ENCODE data around the gene FCGR3B.
"Not testable (repeated sequence)": the region's sequence is repeated elsewhere in the genome, so short reads cannot be mapped to it uniquely, and the experiment has no call there.

Gene FCGR3B

DNA sequence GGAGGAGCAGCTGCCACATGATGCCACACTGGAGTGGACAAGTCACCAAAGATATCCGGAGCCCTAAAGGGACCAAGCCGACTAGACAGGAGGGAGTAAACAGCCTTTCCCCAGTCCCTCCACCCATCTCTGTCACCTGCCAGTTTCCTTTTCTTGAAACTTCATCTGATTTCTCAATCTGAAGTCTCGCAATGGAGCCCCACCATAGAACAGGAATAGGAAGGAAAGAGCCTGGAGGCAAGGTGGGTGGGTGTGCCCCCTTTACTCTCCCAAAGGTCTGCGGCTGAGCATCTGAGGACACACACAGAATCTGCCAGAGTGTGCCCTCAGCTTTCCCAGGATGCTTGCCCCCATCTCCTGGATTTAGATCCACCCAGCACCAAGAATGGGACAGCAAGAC is at the start of gene FCGR3B:
TSS of gene FCGR3B (minus strand) at position 101 of the 400 bp plus-strand sequence. CDS start at position 19, 82 bp downstream.
- H3K27ac ChIP-seq = no peak within 1 kb of the TSS
- TF ChIP-seq, protein P1, sequence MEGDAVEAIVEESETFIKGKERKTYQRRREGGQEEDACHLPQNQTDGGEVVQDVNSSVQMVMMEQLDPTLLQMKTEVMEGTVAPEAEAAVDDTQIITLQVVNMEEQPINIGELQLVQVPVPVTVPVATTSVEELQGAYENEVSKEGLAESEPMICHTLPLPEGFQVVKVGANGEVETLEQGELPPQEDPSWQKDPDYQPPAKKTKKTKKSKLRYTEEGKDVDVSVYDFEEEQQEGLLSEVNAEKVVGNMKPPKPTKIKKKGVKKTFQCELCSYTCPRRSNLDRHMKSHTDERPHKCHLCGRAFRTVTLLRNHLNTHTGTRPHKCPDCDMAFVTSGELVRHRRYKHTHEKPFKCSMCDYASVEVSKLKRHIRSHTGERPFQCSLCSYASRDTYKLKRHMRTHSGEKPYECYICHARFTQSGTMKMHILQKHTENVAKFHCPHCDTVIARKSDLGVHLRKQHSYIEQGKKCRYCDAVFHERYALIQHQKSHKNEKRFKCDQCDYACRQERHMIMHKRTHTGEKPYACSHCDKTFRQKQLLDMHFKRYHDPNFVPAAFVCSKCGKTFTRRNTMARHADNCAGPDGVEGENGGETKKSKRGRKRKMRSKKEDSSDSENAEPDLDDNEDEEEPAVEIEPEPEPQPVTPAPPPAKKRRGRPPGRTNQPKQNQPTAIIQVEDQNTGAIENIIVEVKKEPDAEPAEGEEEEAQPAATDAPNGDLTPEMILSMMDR (conservative IDR thresholded peaks at IDR 0.05; ENCODE audit: low read depth) = no peak
- CTCF ChIA-PET = no interaction called here
- DNase-seq (ENCODE audit: low spot score) = no peak
- POLR2A ChIA-PET (ENCODE audit: low non-redundant PET) = no interaction called here

DNA sequence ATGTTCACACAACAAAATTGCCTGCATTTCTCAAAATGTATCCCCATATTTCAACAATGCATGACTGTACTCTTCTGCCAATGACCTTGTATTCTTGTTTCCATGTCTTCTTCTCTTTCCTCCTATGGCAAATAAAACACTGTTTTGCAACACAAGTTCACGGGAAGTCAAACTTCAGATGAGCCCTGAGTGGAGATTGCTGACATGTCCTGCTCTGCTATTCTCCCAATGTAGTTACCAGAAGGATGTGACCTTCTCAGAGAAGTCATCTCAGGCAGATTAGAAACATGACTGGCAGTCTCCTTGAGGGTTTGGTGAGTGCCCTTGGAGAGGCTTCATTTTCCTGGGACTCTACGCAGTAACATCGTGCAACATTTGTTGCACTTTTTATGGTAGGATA is 47.5 kb upstream of the FCGR3B start:
- H3K27ac ChIP-seq = no peak overlapping the region
- no peak for DNase-seq (ENCODE audit: low spot score)
- TF ChIP-seq, protein P1 (conservative IDR thresholded peaks at IDR 0.05; ENCODE audit: low read depth) = no peak
- ChIA-PET CTCF (no interaction called here), POLR2A (ENCODE audit: low non-redundant PET) (no interaction called here)

DNA sequence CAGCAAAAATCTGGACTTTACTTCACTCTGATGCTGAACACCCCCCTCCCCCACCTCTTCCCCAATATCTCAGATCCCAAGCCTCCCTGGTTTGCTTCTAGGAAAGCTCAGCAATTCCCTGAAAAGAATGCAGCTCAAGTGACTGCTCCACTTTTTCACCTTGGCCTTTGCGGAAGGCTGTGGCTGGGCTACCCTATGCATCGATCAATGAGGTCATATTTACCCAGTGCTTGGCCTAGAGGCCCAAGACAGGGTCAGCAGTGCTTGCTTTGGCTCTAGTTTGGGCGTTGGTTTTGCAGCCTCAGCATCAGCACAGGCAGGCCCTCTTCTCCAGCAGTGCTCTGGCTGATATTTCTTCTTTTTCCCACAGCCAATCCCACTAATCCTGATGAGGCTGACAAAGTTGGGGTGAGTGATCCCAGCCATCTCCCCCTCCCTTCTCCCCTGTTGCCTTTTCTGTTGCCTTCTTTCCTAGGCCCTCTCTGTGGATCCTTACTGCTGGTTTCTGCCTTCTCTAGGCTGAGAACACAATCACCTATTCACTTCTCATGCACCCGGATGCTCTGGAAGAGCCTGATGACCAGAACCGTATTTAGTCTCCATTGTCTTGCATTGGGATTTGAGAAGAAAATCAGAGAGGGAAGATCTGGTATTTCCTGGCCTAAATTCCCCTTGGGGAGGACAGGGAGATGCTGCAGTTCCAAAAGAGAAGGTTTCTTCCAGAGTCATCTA is 46.1 kb upstream of the FCGR3B start:
- no peak for DNase-seq (ENCODE audit: low spot score)
- ChIA-PET CTCF (no interaction called here), POLR2A (ENCODE audit: low non-redundant PET) (no interaction called here)
- H3K27ac ChIP-seq = no peak overlapping the region
- TF ChIP-seq, protein P1 (conservative IDR thresholded peaks at IDR 0.05; ENCODE audit: low read depth) = no peak

DNA sequence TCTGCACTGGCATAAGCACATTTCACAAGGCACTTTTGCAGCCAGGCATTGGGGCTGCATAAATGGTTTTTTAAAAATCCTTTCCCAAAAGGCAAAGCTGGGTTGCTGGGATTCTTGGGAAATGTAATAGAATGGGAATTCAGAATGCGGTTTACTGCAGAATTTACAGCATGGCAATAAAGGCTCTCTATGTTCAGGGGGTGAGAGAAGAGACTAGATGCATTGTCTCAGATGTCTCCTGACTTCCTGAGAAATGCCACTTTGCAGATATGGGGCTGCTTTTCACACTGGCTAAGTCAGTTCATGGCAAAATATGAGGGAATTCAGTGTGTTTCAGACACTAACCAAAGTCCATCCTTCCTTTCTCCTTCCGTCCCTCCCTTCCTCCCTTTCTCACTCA is 45.5 kb upstream of the FCGR3B start:
- TF ChIP-seq, protein P1 (conservative IDR thresholded peaks at IDR 0.05; ENCODE audit: low read depth) = no peak
- POLR2A ChIA-PET (ENCODE audit: low non-redundant PET) = no interaction called here
- CTCF ChIA-PET = no interaction called here
- no peak for DNase-seq (ENCODE audit: low spot score)
- H3K27ac ChIP-seq = no peak overlapping the region

DNA sequence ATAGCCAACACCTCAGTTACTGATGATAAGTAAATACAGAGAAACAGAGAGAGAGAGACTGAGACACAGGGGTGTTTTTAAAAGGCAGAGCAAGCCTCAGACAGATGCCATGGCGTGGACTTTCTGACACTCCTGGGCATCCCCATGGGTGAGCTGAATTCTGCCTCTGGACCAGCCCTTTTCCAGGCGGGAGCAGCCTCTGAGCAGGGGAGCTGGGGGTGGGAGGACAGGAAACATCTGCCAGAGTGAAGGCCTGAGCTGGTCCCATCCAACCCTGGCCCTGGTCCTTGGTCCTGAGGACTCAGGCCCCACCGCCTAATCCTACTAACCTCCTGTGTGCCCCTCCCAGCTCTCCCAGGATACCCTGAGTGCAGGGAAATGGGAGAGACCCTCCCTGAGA is 43.9 kb upstream of the FCGR3B start:
- H3K27ac ChIP-seq; POLR2A ChIA-PET (ENCODE audit: low non-redundant PET); DNase-seq (ENCODE audit: low spot score); CTCF ChIA-PET: not testable (repeated sequence)

DNA sequence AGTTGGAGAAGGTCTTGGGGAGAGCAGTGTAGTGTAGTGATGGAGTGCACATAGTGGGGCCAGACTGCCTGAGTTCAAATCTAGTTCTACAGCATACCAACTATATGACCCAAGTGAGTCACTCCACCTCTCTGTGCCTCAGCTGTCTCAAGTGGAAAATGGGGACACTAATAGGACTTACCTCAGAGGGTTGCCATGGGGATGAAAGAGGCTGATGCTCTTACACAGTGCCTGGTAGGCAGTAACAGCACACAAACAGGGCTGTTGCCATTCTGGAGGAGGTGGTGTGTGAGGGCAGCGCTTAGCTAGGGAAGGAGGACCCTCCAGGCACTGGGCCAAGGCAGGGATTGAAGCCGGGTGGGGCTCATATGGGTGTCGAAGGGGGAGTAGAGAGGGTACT is 43.5 kb upstream of the FCGR3B start:
- H3K27ac ChIP-seq; POLR2A ChIA-PET (ENCODE audit: low non-redundant PET); CTCF ChIA-PET; DNase-seq (ENCODE audit: low spot score): not testable (repeated sequence)

DNA sequence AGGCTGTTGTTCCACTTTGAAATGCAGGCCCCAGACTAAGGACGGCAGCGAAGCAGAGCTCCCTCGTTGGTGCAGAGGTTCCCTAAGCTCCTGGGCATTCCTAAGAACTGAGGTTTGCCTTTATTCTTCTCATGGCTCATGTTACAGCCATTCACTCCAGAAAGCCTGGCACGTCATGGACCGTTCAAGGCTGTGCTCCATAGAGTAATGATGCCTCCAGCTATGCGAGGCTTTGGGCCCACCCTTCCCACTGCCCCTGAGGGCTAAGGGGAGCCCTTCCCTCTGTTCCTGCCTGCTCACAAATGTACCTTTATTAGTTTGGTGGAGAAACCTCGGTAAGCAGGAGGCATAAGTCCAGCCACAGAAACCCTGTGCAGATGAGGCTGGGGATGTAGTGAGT is 42.5 kb upstream of the FCGR3B start:
- CTCF ChIA-PET; H3K27ac ChIP-seq; POLR2A ChIA-PET (ENCODE audit: low non-redundant PET); DNase-seq (ENCODE audit: low spot score): not testable (repeated sequence)

DNA sequence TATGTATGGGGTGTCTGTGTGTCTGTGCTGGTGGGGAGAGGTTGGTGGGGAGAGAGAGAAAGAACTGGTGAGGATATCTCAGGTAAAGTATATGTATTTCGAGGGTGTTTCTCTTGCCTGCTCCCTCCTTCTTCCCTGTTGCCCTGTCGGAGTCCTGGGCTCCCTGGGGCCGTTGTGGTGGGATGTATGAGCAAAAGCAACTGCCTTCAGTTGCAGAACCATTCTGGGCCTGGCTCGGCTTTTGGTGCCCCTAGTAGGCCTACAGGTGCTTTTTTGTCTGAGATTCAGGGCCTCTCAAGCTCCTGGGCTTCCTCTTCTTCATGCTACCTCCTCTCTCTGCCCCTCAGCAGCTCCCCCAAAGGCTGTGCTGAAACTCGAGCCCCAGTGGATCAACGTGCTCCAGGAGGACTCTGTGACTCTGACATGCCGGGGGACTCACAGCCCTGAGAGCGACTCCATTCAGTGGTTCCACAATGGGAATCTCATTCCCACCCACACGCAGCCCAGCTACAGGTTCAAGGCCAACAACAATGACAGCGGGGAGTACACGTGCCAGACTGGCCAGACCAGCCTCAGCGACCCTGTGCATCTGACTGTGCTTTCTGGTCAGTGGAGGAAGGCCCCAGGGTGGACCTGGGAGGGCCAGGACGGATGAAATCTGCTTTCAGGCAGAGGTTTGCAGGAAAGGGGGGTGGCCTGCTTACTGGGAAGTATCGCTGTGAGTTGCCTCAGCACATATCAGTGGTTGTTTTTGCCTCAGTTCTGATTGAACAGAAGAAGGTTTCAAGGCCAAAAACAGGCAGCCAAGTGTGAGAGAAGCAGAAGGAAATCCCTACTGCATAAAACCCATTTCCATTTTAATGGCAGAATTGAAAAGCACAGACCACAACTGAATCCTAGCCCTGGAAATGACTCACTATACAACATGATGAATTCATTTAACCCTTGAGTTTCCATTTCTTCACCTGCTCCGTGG is 40.4 kb upstream of the FCGR3B start:
- CTCF ChIA-PET; POLR2A ChIA-PET (ENCODE audit: low non-redundant PET); DNase-seq (ENCODE audit: low spot score); H3K27ac ChIP-seq: not testable (repeated sequence)

DNA sequence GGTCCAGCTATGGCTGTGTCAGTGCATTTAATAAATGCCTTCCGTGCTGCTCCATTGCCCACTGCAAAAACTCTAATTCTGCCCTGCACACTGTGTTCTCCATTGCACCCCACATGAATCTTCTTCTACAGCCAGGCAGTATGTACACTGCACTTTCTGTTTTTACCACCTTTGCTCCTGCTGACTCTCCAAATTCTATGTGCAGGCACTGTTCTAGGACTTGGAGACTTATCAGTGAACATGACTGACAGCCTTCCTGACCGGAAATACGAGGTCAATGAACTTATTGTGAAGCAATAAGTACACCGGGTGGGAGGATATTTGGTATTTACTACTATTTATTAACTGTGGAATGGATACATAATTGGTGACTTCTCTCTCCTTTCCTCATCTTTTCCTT is 33.7 kb upstream of the FCGR3B start:
- H3K27ac ChIP-seq; DNase-seq (ENCODE audit: low spot score); POLR2A ChIA-PET (ENCODE audit: low non-redundant PET); CTCF ChIA-PET: not testable (repeated sequence)

DNA sequence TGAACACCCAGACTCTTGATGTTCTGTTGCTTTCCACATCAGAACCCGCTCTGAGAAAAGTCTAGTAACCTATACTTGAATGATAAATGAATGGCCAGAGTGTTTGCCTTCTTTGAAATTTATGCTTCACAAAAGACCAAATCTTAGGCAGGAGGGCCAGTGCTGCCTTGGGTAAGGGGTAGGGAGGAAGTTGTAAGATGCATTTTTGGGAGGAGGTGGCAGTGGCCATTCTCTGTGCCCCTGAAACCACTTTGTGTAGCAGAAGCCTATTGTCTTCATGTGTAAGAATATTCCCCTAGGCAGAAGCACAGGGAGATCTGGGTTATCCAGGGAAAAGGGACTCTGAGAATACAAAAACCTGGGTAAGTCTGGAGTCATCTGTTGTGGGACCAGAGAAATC is 32.6 kb upstream of the FCGR3B start:
- POLR2A ChIA-PET (ENCODE audit: low non-redundant PET); CTCF ChIA-PET; DNase-seq (ENCODE audit: low spot score): not testable (repeated sequence)

DNA sequence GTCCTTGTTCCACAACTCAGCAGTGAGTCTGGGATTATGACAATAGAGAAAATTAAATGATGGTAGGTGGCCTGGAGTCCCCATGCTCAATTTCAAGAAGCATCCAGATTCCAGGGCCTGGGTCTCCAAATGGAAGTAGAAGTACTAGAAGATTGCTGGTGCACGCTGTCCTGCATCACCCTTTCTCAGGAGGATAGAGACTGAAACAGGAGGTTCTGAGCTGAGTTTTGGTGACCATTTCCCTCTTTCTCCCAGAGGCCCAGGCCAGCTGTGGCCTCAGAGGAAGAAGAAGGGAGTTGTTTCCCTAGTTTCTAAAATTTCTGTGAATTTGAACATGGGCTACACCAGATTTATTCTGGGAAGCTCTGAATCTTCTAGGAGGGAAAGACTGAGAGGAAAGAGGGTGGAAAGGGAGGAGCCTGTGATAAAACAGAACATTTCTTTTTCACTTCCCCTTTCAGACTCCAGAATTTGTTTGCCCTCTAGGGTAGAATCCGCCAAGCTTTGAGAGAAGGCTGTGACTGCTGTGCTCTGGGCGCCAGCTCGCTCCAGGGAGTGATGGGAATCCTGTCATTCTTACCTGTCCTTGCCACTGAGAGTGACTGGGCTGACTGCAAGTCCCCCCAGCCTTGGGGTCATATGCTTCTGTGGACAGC is 31.8 kb upstream of the FCGR3B start, which contains the start of gene FCGR2B:
TSS of gene FCGR2B (plus strand) at position 460 of the 656 bp plus-strand sequence. CDS start at position 559, 99 bp downstream.
- H3K27ac ChIP-seq; POLR2A ChIA-PET (ENCODE audit: low non-redundant PET); CTCF ChIA-PET; DNase-seq (ENCODE audit: low spot score): not testable (repeated sequence)

More for the DNA sequence above, 32.6 kb upstream of the FCGR3B start:
- H3K27ac ChIP-seq = not testable (repeated sequence)

DNA sequence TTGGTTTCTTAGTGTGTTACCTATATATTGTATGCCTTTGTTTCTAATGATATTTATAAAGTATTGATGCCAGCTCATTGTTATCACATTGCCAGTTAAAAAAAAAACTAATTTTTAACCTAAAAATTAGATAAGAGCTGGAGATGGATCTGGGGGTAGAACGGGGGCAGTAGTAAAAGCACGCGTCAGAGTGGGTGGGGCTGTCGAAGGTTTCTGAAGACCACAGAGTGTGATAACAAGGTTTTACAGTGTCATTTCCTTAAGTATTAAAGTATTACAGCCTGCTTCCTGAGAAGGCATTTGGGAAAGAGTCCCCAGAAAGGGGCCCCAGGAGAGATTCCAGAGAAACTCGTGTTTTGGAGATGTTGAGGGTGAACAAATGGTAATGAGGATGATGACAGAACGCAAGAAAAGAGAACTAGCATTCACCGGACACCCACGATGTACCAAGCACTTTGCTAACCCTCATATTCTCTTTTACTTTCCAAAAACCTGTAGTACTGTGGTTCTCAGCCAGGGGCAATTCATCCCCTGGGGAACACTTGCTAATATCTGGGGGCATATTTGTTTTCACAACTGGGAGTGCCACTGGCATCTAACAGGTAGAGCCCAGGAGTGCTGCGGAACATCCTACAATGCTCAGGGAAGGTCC is 30.8 kb upstream of the FCGR3B start:
- CTCF ChIA-PET; DNase-seq (ENCODE audit: low spot score); H3K27ac ChIP-seq; POLR2A ChIA-PET (ENCODE audit: low non-redundant PET): not testable (repeated sequence)
